Fibroblast of lung (primary cell): ENCODE measurements around the gene VIPR2.

Source experiments
- CTCF ChIP-seq, 2 donors: IDR thresholded peaks in 1 of 2; conservative IDR thresholded peaks in 1 of 2; 1 replicate in 1 of 2; 2 replicates in 1 of 2; pipeline ENCODE4 v1.5.1; 2011 to 2012; ENCODE audit warnings: low read length in 2 of 2, control low read depth in 1 of 2, inconsistent platforms in 1 of 2, low read depth in 1 of 2, mild to moderate bottlenecking in 1 of 2
- EZH2 ChIP-seq: IDR thresholded peaks from 2 replicates; pipeline ENCODE4 v1.5.1; 2012; ENCODE audit warnings: low read length, control low read depth, mild to moderate bottlenecking; ENCODE audit errors: missing control alignments

GRCh38 chr7:159076333-159076732 is 68.3 kb downstream of the VIPR2 start:
- no peak for TF ChIP-seq CTCF (conservative IDR thresholded peaks at IDR 0.05 in 1 of 2, IDR thresholded peaks at IDR 0.05 in 1 of 2; ENCODE audit: low read depth in 1 of 2, low read length in 2 of 2)
- TF ChIP-seq EZH2: no peak
